Effector CD4-positive, alpha-beta T cell (primary cell): ENCODE data around the gene NCAN. TPM values are rescaled to one million over a fixed set of nuclear protein-coding genes. Genes with fewer than 3 reads are reported as not detected.
A peak's percentile ranks its signal among the peaks of the same experiment; 100 is the strongest.
"Not testable (repeated sequence)": the region's sequence is repeated elsewhere in the genome, so short reads cannot be mapped to it uniquely, and the experiment has no call there.

ENCODE experiments used
- DNase-seq: peaks from one replicate; pipeline ENCODE4 v3.0.0-alpha.2; 2020
- total RNA-seq: gene quantifications from one replicate; lab custom pipeline; 2026; lab: John Stamatoyannopoulos, UW

The NCAN gene
- total RNA-seq: not detected

- no peak for DNase-seq
Observed at GRCh38 chr19:19211499-19212420, at the start of gene NCAN. TSS of gene NCAN (plus strand) at chr19:19211958. CDS start at chr19:19216954, 4,996 bp downstream.

- DNase-seq: no peak
Observed at GRCh38 chr19:19162495-19162894, 49.3 kb upstream of the NCAN start.

GRCh38 chr19:19165396-19165795 lies 46.4 kb upstream of the NCAN start:
- DNase-seq: no peak

- no peak for DNase-seq
Observed at GRCh38 chr19:19167612-19168011, 44.1 kb upstream of the NCAN start.

- DNase-seq: no peak
Observed at GRCh38 chr19:19169236-19170052, 42.3 kb upstream of the NCAN start.

- DNase-seq: peak; percentile 68
Observed at GRCh38 chr19:19170053-19170872, 41.5 kb upstream of the NCAN start, which contains the start of gene MEF2B. TSS of gene MEF2B (minus strand) at chr19:19170263. CDS start at chr19:19150735, 19,528 bp downstream.

- no peak for DNase-seq
Observed at GRCh38 chr19:19170873-19171672, 40.7 kb upstream of the NCAN start.

GRCh38 chr19:19171821-19172532 lies 39.8 kb upstream of the NCAN start:
- no peak for DNase-seq

- DNase-seq: not testable (repeated sequence)
Observed at GRCh38 chr19:19173243-19173642, 38.5 kb upstream of the NCAN start.

GRCh38 chr19:19176950-19177349 lies 34.8 kb upstream of the NCAN start:
- no peak for DNase-seq

- DNase-seq: no peak
Observed at GRCh38 chr19:19179548-19180441, 32.0 kb upstream of the NCAN start.

- DNase-seq: no peak
Observed at GRCh38 chr19:19181488-19181998, 30.2 kb upstream of the NCAN start.

- DNase-seq: peak; percentile 49
Observed at GRCh38 chr19:19185853-19186740, 25.7 kb upstream of the NCAN start.

- DNase-seq: no peak
Observed at GRCh38 chr19:19186742-19187141, 25.0 kb upstream of the NCAN start.

GRCh38 chr19:19191768-19192077 lies 20.0 kb upstream of the NCAN start:
- no peak for DNase-seq

- peak; percentile 98 for DNase-seq
Observed at GRCh38 chr19:19192078-19192882, 19.5 kb upstream of the NCAN start, which contains the start of the genes BORCS8 and RFXANK. TSS of gene BORCS8 (minus strand) at chr19:19192152. CDS start at chr19:19192117, 35 bp downstream. TSS of gene RFXANK (plus strand) at chr19:19192258. CDS start at chr19:19193947, 1,689 bp downstream.

- no peak for DNase-seq
Observed at GRCh38 chr19:19192910-19193423, 18.8 kb upstream of the NCAN start.
